HG03432 (cell line): ENCODE results near the gene STAT2.
"Not testable (repeated sequence)": the region's sequence is repeated elsewhere in the genome, so short reads cannot be mapped to it uniquely, and the experiment has no call there.

Experiments
- ATAC-seq: cut with Tn5 transposase; IDR thresholded peaks from one replicate; pipeline ENCODE4 v1.9.1; 2021; ENCODE audit warnings: mild to moderate bottlenecking, moderate library complexity; ENCODE audit not compliant: unreplicated experiment

Gene STAT2

GRCh38 chr12:56362130-56363059 lies 2.5 kb upstream of the STAT2 start, which contains the start of gene APOF:
Gene APOF, minus strand, starts transcription at chr12:56362857. Its CDS starts 112 bp downstream, at chr12:56362745.
- ATAC-seq: no peak

- ATAC-seq: no peak
Measured at GRCh38 chr12:56361487-56362129, 1.7 kb upstream of the STAT2 start.

GRCh38 chr12:56358836-56359532 lies 923 bp downstream of the STAT2 start:
- ATAC-seq: no peak

- no peak for ATAC-seq
Measured at GRCh38 chr12:56351325-56351724, 8.6 kb downstream of the STAT2 start.

- ATAC-seq: no peak
Measured at GRCh38 chr12:56350662-56351061, 9.2 kb downstream of the STAT2 start.

DNA sequence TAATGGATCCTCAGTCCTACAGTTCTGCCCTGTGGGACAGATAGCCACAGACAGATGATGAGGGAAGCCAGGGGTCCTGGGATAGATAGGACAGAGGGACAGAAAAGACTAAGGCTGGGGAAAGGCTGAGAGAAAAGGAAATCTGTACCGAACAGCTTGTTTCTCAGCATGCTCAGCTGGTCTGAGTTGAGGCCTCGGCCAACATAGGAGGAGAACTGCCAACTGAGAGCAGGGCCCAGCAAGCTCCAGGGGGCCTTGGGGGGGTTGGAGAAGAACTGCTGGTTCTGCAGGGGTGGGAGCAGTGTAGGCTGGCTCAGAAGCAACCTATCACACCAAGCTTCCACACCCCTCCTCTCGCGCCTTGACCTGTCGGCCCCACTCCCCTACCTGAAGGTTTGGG lies 11.1 kb downstream of the STAT2 start:
- no peak for ATAC-seq

GRCh38 chr12:56347255-56347654 lies 12.7 kb downstream of the STAT2 start:
- not testable (repeated sequence) for ATAC-seq

- no peak for ATAC-seq
Measured at GRCh38 chr12:56346675-56347074, 13.2 kb downstream of the STAT2 start.

- ATAC-seq: not testable (repeated sequence)
Measured at GRCh38 chr12:56342290-56342689, 17.6 kb downstream of the STAT2 start.

- ATAC-seq: no peak
Measured at GRCh38 chr12:56341616-56342015, 18.3 kb downstream of the STAT2 start.

GRCh38 chr12:56339158-56339422 lies 20.8 kb downstream of the STAT2 start:
- no peak for ATAC-seq

GRCh38 chr12:56338308-56339157 lies 21.4 kb downstream of the STAT2 start, which contains the start of gene IL23A:
Gene IL23A, plus strand, starts transcription at chr12:56338884. Its CDS starts 161 bp downstream, at chr12:56339045.
- no peak for ATAC-seq

DNA sequence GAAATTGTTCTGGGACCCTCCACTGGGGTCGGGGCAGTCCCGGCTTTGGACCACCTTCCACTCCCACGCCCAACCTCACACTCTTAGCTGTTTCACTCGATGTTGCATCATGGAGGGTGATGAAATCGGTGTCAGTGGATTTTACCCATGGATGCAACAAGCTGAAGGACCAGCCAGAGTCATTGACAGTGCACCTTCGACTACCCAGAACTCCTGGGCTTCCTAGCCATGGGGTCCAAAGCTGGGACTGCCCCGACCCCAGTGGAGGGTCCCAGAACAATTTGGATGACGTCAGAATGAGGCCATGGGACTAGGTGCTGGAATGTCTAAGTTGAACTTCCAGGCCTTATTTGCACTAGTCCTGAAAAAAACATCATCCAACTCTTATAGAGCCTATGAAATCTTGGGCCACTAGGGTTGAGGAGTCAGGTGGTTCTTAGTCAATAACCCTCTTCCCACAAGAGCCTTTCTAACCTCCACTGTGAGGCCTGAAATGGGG lies 22.1 kb downstream of the STAT2 start:
- no peak for ATAC-seq

- no peak for ATAC-seq
Measured at GRCh38 chr12:56336361-56337167, 23.3 kb downstream of the STAT2 start.

DNA sequence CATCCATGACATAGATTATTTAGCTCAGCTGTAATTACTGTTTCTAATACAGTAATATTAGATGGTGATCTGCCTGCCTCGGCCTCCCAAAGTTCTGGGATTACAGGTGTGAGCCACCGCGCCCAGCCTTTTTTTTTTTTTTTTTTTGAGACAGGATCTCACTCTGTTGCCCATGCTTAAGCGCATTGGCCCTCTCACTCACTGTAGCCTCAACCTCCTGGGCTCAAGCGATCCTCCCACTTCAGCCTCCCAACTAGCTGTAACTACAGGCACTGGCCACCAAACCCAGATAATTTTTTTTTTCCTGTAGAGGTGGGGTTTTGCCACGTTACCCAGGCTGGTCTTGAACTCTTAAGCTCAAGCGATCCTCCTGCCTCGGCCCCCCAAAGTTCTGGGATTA lies 24.4 kb downstream of the STAT2 start:
- ATAC-seq: not testable (repeated sequence)

- ATAC-seq: no peak
Measured at GRCh38 chr12:56334490-56334793, 25.5 kb downstream of the STAT2 start.

DNA sequence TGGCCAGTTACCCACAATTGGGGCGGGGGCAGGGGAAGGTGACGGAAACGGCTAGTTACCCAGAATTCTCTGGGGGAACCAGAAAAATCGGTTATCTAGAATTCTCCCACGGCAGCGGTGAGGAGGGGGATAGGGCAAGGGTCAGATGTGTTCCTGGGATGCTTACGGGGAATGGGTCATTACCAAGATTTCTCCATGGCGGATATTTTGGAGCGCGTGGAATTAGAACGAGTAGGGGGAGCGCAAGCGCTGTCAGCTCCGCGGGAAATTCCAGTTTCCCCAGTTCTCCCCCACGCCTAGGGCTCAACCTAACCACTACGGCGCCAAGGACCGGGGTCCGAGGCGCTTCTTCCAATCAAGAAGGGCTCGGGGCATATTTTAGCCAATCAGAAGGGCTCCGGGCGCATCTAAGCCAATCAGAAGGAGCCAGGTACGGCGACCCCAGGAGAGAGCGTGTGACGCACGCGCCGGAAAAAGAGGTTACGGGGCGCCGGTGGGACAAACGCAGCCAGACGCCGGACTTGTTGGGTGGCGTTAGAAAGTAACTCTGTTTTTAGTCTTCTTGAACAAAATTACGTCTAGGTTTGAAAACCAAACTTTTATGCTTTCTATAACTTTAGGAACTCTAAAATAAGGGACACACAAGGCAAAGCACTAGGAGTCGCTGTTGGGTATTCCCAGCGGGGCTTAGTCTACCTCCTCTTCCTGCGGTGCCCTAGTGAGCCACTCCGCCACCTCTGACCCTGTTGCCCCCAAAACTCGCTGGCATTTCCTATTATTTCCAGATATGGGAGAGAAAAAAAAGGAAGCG lies 26.0 kb downstream of the STAT2 start, which contains the start of gene PAN2:
TSS of gene PAN2 (minus strand) at position 322 of the 811 bp plus-strand sequence. CDS start 906 bp downstream, outside the sequence.
- ATAC-seq: peak; percentile 94

- no peak for ATAC-seq
Measured at GRCh38 chr12:56333197-56333678, 26.7 kb downstream of the STAT2 start.
